ENCODE results near the gene EHHADH.

The EHHADH gene

DNA sequence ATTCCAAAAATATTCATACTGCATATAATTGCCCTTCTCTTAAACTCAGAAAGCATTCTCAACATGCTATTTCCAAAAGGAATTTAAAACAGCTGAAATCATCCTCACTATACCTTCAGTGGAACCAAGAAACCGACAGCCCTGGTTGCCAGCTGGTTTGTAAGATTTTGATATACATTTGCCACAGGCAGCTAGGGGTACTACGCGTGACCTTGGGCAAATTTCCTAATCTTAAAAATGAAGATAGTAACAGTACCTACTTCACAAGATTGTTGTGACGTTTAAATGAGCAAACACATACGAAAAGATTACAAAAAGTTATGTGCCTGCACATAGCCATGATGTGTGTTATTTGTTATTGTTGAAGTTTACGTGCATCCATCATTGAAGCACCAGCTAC, 108.3 kb downstream of the EHHADH start:
- no peak for DNase-seq (ENCODE audit: low spot score)

DNA sequence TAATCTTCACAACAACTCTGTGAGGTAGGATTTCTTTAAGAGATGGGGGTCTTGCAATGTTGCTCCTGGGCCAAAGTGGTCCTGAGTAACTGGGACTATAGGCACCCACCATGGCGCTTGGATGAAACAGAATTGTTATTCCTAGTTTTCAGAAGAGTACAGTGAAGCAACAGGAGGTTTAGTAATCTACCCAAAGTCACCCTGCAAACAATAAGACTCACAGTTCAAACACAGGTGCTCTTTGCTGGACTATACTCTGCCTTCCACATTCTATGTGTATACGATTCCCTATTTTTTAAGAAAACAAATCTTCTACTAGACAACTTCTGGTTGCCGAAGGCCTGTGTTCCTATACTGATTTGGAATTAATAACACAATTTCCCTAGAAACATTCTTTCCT, 109.1 kb downstream of the EHHADH start:
- DNase-seq (ENCODE audit: low spot score) = no peak
